Neural crest cell (in vitro differentiated cells): ENCODE measurements around the gene NEK7. TPM values are rescaled to one million over a fixed set of nuclear protein-coding genes. Genes with fewer than 3 reads are reported as not detected.

ENCODE experiments used
- DNase-seq: peaks from one replicate; pipeline ENCODE4 v3.0.0; 2021; ENCODE audit warnings: low read depth, mixed read lengths, low spot score
- H3K27ac Mint-ChIP-seq: one replicate; pipeline ENCODE4 v1.8.0; 2021; ENCODE audit warnings: mild to moderate bottlenecking, mixed read lengths; ENCODE audit not compliant: unreplicated experiment
- H3K27me3 Mint-ChIP-seq: 2 replicates; pipeline ENCODE4 v1.8.0; 2021; ENCODE audit warnings: low read depth, mild to moderate bottlenecking, mixed read lengths
- H3K36me3 Mint-ChIP-seq: 2 replicates; pipeline ENCODE4 v1.8.0; 2021; ENCODE audit warnings: low read depth, mild to moderate bottlenecking, mixed read lengths
- H3K4me1 Mint-ChIP-seq: 2 replicates; pipeline ENCODE4 v1.8.0; 2021; ENCODE audit warnings: mixed read lengths
- H3K4me3 Mint-ChIP-seq: one replicate; pipeline ENCODE4 v1.8.0; 2021; ENCODE audit warnings: mild to moderate bottlenecking, mixed read lengths
- H3K9me3 Mint-ChIP-seq: 2 replicates; pipeline ENCODE4 v1.8.0; 2021; ENCODE audit warnings: mixed read lengths
- total RNA-seq: library from RNA; stranded (reverse); gene quantifications from 2 replicates; pipeline ENCODE4 v1.2.1, GENCODE V29; 2021
- TF ChIP-seq, protein P1 (sequence below): fragments of 200-600 bp; sonication (generic); conservative IDR thresholded peaks from 2 replicates; pipeline ENCODE4 v1.5.0; 2021; ENCODE audit warnings: antibody characterized with exemption, mild to moderate bottlenecking

Gene NEK7
- total RNA-seq, 1 donor from 2014 or later: 12.5 TPM

- Mint-ChIP-seq H3K27me3 (no peaks in the 10 kb centered on the region), H3K27ac (no peak overlapping the region), H3K4me3 (no peak overlapping the region), H3K36me3 (no peaks in the 10 kb centered on the region), H3K4me1 (no peaks in the 10 kb centered on the region), H3K9me3 (no peaks in the 10 kb centered on the region)
- no peak for DNase-seq
- TF ChIP-seq, protein P1, sequence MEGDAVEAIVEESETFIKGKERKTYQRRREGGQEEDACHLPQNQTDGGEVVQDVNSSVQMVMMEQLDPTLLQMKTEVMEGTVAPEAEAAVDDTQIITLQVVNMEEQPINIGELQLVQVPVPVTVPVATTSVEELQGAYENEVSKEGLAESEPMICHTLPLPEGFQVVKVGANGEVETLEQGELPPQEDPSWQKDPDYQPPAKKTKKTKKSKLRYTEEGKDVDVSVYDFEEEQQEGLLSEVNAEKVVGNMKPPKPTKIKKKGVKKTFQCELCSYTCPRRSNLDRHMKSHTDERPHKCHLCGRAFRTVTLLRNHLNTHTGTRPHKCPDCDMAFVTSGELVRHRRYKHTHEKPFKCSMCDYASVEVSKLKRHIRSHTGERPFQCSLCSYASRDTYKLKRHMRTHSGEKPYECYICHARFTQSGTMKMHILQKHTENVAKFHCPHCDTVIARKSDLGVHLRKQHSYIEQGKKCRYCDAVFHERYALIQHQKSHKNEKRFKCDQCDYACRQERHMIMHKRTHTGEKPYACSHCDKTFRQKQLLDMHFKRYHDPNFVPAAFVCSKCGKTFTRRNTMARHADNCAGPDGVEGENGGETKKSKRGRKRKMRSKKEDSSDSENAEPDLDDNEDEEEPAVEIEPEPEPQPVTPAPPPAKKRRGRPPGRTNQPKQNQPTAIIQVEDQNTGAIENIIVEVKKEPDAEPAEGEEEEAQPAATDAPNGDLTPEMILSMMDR: no peak
Observed at GRCh38 chr1:198173832-198174231, 17.0 kb downstream of the NEK7 start.

- Mint-ChIP-seq H3K9me3 (no peaks in the 10 kb centered on the region), H3K4me1 (no peaks in the 10 kb centered on the region), H3K27me3 (no peaks in the 10 kb centered on the region), H3K4me3 (no peak overlapping the region), H3K27ac (no peak overlapping the region), H3K36me3 (no peaks in the 10 kb centered on the region)
- TF ChIP-seq, protein P1: no peak
- DNase-seq: no peak
Observed at GRCh38 chr1:198174297-198174696, 17.5 kb downstream of the NEK7 start.

GRCh38 chr1:198175423-198176170 is 18.8 kb downstream of the NEK7 start:
- TF ChIP-seq, protein P1: no peak
- no peak overlapping the region for H3K27ac Mint-ChIP-seq
- no peaks in the 10 kb centered on the region for H3K9me3 Mint-ChIP-seq
- H3K4me1 Mint-ChIP-seq: no peaks in the 10 kb centered on the region
- H3K4me3 Mint-ChIP-seq: no peak overlapping the region
- DNase-seq: no peak
- H3K27me3 Mint-ChIP-seq: no peaks in the 10 kb centered on the region
- no peaks in the 10 kb centered on the region for H3K36me3 Mint-ChIP-seq

DNA sequence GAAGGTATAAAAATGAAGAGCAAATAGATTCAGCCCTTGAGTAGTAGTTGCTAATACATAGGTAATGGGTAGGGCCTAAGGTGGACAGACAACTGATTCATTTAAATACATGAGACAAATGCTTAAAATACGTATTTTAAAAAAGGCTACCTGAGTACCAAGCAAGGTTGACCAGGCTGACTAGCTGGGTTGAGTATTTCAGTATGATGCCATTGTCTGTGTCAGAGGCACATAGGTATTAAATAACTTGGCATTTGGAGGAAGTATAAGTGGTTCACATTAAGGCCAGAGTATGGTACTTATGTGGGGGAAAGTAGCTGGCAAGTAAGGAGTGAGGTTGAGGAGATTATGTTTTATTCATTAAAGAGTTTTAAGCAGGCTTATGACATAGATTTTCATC is 19.4 kb downstream of the NEK7 start:
- H3K4me3 Mint-ChIP-seq: no peak overlapping the region
- H3K27ac Mint-ChIP-seq: no peak overlapping the region
- H3K36me3 Mint-ChIP-seq: no peaks in the 10 kb centered on the region
- no peak for DNase-seq
- no peaks in the 10 kb centered on the region for H3K9me3 Mint-ChIP-seq
- H3K4me1 Mint-ChIP-seq: no peaks in the 10 kb centered on the region
- TF ChIP-seq, protein P1: no peak
- H3K27me3 Mint-ChIP-seq: no peaks in the 10 kb centered on the region

DNA sequence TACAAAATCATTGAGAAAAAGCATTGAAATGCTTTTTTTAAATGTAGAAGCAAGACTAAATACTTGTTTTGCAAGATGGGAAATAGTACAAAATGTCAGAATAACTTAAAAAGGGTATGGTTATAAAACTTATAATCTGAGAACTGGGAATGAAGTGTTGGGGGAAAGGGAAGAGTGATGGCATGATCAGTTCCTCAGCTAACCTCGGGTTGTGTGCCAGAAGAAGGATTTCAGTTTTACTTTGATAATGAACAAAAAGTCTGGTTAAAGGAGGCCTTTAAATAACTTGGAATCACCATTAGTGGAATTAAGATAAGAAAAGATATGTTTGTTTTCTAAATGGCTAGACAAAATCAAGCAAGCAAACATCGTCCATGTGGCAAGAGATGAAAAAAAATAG is 20.7 kb downstream of the NEK7 start:
- Mint-ChIP-seq H3K36me3 (no peaks in the 10 kb centered on the region), H3K27ac (no peak overlapping the region), H3K4me3 (no peak overlapping the region), H3K27me3 (no peaks in the 10 kb centered on the region), H3K9me3 (no peaks in the 10 kb centered on the region), H3K4me1 (no peaks in the 10 kb centered on the region)
- TF ChIP-seq, protein P1: no peak
- no peak for DNase-seq
